PFSK-1 (cell line): ENCODE data around the gene PELO.

ENCODE experiments used
- FOXP2 ChIP-seq: optimal IDR thresholded peaks from 2 replicates; pipeline ENCODE3; 2011; ENCODE audit warnings: borderline replicate concordance, control low read depth, inconsistent platforms; ENCODE audit not compliant: insufficient read depth; ENCODE audit errors: extremely low read length, extremely low read depth
- POLR2AphosphoS5 ChIP-seq: IDR thresholded peaks from 2 replicates; pipeline ENCODE4 v1.6.1; 2012; ENCODE audit warnings: low read depth, mild to moderate bottlenecking, control low read depth, low read length, moderate library complexity
- SIN3A ChIP-seq: IDR thresholded peaks from 2 replicates; pipeline ENCODE4 v1.6.1; 2012; ENCODE audit warnings: mild to moderate bottlenecking, low read length, moderate library complexity, borderline replicate concordance; ENCODE audit not compliant: insufficient read depth
- TAF1 ChIP-seq: IDR thresholded peaks from 2 replicates; pipeline ENCODE4 v1.6.1; 2012; ENCODE audit warnings: low read length, control low read depth, borderline replicate concordance; ENCODE audit not compliant: insufficient read depth
- TF ChIP-seq, protein P1 (sequence below), 2 experiments: IDR thresholded peaks; 2 replicates each; pipeline versions ENCODE4 v1.6.1 to v1.8.0; 2011 to 2012; ENCODE audit warnings: low read depth in 2 of 2, low read length in 2 of 2, control low read depth in 1 of 2, inconsistent platforms in 1 of 2, mild to moderate bottlenecking in 1 of 2, moderate library complexity in 1 of 2; ENCODE audit not compliant: insufficient read depth in 1 of 2

Gene PELO

GRCh38 chr5:52798938-52799337 lies 11.2 kb downstream of the PELO start:
- TF ChIP-seq FOXP2 (no peak), POLR2AphosphoS5 (no peak), TAF1 (no peak), SIN3A (no peak)
- TF ChIP-seq, protein P1, sequence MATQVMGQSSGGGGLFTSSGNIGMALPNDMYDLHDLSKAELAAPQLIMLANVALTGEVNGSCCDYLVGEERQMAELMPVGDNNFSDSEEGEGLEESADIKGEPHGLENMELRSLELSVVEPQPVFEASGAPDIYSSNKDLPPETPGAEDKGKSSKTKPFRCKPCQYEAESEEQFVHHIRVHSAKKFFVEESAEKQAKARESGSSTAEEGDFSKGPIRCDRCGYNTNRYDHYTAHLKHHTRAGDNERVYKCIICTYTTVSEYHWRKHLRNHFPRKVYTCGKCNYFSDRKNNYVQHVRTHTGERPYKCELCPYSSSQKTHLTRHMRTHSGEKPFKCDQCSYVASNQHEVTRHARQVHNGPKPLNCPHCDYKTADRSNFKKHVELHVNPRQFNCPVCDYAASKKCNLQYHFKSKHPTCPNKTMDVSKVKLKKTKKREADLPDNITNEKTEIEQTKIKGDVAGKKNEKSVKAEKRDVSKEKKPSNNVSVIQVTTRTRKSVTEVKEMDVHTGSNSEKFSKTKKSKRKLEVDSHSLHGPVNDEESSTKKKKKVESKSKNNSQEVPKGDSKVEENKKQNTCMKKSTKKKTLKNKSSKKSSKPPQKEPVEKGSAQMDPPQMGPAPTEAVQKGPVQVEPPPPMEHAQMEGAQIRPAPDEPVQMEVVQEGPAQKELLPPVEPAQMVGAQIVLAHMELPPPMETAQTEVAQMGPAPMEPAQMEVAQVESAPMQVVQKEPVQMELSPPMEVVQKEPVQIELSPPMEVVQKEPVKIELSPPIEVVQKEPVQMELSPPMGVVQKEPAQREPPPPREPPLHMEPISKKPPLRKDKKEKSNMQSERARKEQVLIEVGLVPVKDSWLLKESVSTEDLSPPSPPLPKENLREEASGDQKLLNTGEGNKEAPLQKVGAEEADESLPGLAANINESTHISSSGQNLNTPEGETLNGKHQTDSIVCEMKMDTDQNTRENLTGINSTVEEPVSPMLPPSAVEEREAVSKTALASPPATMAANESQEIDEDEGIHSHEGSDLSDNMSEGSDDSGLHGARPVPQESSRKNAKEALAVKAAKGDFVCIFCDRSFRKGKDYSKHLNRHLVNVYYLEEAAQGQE (IDR thresholded peaks at IDR 0.05; ENCODE audit: insufficient read depth in 1 of 2, low read depth in 2 of 2, low read length in 2 of 2) = no peak

DNA sequence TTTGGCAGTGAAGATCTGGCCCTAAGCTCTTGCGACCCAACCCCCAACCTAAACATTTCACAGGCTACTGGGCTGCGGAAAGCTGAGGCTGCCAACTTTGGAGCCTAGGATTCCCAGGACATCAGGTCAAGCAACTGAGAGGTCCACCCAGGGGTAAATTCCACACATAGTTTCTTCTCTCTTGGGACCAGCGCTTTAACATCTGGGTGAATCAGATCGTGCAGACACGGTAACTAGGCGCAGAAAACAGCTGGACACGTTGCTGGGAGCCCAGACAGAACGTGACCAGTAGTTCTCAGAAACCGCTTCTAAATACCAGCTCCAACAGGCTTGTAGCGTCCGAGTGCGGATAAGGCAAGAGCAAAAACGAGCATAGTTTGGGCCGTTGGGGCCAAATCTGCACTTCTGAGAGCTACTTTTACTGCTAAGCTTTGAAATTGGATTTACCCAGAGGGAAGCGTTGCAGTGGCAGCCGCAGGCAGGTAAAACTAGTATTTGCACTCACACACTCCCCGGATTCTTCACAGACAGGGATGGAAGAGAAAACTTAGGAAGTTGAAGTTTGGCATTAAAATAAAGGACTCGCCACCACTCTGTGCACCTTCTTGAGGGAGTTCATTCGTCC lies 11.8 kb downstream of the PELO start:
- TF ChIP-seq FOXP2 = no peak
- TF ChIP-seq POLR2AphosphoS5 = no peak
- TF ChIP-seq, protein P1 (IDR thresholded peaks at IDR 0.05; ENCODE audit: insufficient read depth in 1 of 2, low read depth in 2 of 2, low read length in 2 of 2) = no peak
- TF ChIP-seq TAF1 = no peak
- no peak for TF ChIP-seq SIN3A

DNA sequence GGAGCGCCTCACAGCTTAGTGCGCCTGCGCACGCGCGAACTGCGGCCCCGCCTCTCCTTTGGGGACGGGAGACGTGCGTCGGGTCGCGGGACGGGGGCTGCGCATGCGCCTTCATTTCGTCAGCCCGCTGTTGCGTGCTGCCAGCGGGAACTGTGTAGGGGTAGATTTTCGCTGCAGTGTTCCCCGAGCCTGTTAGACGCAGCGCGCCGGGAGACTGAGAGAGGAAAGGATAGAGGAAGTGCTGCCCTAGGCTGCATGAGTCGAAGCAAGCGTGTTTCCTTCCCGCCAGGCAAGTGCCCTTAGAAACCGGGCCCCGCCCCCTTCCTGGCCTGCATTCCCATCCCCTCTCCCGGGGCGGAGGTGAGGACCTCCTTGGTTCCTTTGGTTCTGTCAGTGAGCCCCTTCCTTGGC lies 12.3 kb downstream of the PELO start:
- TF ChIP-seq POLR2AphosphoS5 = no peak; the same call in none of the 2 replicates
- peak; percentile 93 for TF ChIP-seq TAF1
- peak; percentile 88 for TF ChIP-seq SIN3A
- TF ChIP-seq, protein P1 (IDR thresholded peaks at IDR 0.05; ENCODE audit: insufficient read depth in 1 of 2, low read depth in 2 of 2, low read length in 2 of 2) = 0 out of 4 replicates have a peak, but pooled peaks of 1 of the 2 experiments have one; percentile 7
- TF ChIP-seq FOXP2 = peak; percentile 61

DNA sequence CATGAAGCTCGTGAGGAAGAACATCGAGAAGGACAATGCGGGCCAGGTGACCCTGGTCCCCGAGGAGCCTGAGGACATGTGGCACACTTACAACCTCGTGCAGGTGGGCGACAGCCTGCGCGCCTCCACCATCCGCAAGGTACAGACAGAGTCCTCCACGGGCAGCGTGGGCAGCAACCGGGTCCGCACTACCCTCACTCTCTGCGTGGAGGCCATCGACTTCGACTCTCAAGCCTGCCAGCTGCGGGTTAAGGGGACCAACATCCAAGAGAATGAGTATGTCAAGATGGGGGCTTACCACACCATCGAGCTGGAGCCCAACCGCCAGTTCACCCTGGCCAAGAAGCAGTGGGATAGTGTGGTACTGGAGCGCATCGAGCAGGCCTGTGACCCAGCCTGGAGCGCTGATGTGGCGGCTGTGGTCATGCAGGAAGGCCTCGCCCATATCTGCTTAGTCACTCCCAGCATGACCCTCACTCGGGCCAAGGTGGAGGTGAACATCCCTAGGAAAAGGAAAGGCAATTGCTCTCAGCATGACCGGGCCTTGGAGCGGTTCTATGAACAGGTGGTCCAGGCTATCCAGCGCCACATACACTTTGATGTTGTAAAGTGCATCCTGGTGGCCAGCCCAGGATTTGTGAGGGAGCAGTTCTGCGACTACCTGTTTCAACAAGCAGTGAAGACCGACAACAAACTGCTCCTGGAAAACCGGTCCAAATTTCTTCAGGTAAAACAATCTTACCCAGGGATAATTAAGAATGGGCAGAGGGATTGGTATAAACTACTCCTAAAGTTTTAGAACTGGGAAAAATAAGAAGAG lies 12.9 kb downstream of the PELO start:
- TF ChIP-seq FOXP2 (no peak), POLR2AphosphoS5 (no peak), SIN3A (no peak)
- TF ChIP-seq, protein P1 (IDR thresholded peaks at IDR 0.05; ENCODE audit: insufficient read depth in 1 of 2, low read depth in 2 of 2, low read length in 2 of 2) = 0 out of 4 replicates have a peak, but pooled peaks of 1 of the 2 experiments have one; percentile 22

- TF ChIP-seq SIN3A (no peak), FOXP2 (no peak)
Measured at GRCh38 chr5:52801329-52801728, 13.6 kb downstream of the PELO start.
